Measurements from ENCODE around the gene DNAAF1. TPM values are rescaled to one million over a fixed set of nuclear protein-coding genes. Genes with fewer than 3 reads are reported as not detected.

The DNAAF1 gene
- total RNA-seq, 1 donor from 2014 or later = not detected

DNA sequence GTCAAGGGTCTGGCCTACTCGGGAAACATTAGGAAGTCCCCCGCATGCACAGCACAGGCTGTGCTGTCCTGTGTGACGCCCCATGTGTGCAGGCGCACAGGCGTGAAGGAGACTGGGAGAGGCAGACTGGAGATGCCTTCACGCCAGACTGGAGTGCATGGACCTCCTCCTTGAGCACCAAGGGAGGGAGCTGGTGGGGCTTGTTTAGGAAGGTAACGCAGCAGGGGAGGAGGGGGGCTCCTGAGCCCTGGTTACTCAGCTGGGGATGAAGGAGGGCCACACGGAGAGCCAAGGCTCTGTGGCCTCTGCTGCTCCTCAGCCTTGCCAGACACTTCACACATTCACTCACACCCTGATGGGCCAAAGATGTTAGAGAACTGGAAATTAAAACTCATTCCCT is 7.8 kb upstream of the DNAAF1 start:
- POLR2A ChIA-PET = no interaction called here

DNA sequence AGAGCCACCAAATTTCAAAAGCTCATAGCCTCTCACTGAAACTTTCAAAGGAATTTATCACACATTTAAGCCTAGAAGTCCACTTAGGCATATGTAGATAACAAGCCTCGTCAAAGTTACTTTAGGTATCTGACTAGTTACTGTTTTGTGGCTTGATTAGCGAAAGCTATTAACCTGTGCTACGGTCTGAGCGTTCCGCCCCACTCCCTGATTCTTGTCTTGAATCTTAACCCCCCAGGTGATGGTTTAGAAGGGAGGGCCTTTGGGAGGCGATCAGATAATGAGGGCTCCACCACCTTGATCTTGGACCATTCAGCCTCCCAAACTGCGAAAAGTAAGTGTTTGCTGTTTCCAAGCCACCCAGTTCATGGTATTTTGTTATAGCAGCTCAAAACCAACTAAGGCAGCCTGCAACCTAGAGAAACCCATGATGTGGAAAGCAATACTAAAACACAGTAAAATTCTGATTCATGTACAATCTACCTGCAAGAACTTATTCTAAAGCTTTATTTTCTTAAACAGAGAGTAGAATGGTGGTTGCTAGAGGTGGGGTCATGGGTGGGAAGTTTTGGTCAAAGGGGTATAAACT is 7.2 kb upstream of the DNAAF1 start:
- ATAC-seq (ENCODE audit: low read depth) = no peak
- TF ChIP-seq, protein P1, sequence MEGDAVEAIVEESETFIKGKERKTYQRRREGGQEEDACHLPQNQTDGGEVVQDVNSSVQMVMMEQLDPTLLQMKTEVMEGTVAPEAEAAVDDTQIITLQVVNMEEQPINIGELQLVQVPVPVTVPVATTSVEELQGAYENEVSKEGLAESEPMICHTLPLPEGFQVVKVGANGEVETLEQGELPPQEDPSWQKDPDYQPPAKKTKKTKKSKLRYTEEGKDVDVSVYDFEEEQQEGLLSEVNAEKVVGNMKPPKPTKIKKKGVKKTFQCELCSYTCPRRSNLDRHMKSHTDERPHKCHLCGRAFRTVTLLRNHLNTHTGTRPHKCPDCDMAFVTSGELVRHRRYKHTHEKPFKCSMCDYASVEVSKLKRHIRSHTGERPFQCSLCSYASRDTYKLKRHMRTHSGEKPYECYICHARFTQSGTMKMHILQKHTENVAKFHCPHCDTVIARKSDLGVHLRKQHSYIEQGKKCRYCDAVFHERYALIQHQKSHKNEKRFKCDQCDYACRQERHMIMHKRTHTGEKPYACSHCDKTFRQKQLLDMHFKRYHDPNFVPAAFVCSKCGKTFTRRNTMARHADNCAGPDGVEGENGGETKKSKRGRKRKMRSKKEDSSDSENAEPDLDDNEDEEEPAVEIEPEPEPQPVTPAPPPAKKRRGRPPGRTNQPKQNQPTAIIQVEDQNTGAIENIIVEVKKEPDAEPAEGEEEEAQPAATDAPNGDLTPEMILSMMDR (IDR thresholded peaks at IDR 0.05) = no peak
- no peak for DNase-seq
- ChIA-PET CTCF (no interaction called here), POLR2A (no interaction called here)
- H3K27me3 Mint-ChIP-seq = no peaks in the 10 kb centered on the region
- H3K9me3 Mint-ChIP-seq = no peaks in the 10 kb centered on the region
- intact Hi-C loops (cut with micrococcal nuclease) = no loop called here
- peaks cover 19% of the 10 kb centered on the region for H3K4me1 Mint-ChIP-seq
- no peak overlapping the region for H3K27ac Mint-ChIP-seq
- no peak overlapping the region for H3K4me3 Mint-ChIP-seq
- peaks cover 5% of the 10 kb centered on the region for H3K36me3 Mint-ChIP-seq (ENCODE audit: low read depth)

More for the DNA sequence above, 7.8 kb upstream of the DNAAF1 start:
- DNase-seq = no peak
- no peak overlapping the region for H3K4me3 Mint-ChIP-seq
- H3K27me3 Mint-ChIP-seq = no peaks in the 10 kb centered on the region
- H3K9me3 Mint-ChIP-seq = no peaks in the 10 kb centered on the region
- H3K27ac Mint-ChIP-seq = no peak overlapping the region
- peaks cover 24% of the 10 kb centered on the region for H3K4me1 Mint-ChIP-seq
- ATAC-seq (ENCODE audit: low read depth) = no peak
- CTCF ChIA-PET = no interaction called here
- intact Hi-C loops (cut with micrococcal nuclease) = no loop called here
- peaks cover 5% of the 10 kb centered on the region for H3K36me3 Mint-ChIP-seq (ENCODE audit: low read depth)
- TF ChIP-seq, protein P1 (IDR thresholded peaks at IDR 0.05) = no peak

DNA sequence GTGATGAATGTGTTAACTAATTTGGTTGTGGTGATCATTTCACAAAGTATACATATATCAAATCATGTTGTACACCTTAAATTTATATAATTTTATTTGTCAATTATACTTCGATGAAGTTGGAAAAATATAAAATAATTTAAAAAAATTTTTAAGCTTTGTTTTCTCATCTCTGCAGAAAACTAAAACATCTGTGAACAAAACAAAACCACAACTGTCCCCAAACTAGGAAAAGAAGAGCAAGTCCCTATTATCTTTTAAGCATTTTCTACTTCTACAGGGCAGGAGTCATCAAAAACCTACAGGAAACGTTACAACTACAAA is 6.6 kb upstream of the DNAAF1 start:
- TF ChIP-seq, protein P1 (IDR thresholded peaks at IDR 0.05) = no peak
- H3K27ac Mint-ChIP-seq = no peak overlapping the region
- DNase-seq (no peak), ATAC-seq (ENCODE audit: low read depth) (no peak)
- POLR2A ChIA-PET = no interaction called here
- H3K36me3 Mint-ChIP-seq (ENCODE audit: low read depth) = peaks cover 5% of the 10 kb centered on the region
- intact Hi-C loops (cut with micrococcal nuclease) = no loop called here
- CTCF ChIA-PET = no interaction called here
- H3K4me1 Mint-ChIP-seq = peaks cover 16% of the 10 kb centered on the region
- H3K4me3 Mint-ChIP-seq = no peak overlapping the region
- no peaks in the 10 kb centered on the region for H3K9me3 Mint-ChIP-seq
- H3K27me3 Mint-ChIP-seq = no peaks in the 10 kb centered on the region

DNA sequence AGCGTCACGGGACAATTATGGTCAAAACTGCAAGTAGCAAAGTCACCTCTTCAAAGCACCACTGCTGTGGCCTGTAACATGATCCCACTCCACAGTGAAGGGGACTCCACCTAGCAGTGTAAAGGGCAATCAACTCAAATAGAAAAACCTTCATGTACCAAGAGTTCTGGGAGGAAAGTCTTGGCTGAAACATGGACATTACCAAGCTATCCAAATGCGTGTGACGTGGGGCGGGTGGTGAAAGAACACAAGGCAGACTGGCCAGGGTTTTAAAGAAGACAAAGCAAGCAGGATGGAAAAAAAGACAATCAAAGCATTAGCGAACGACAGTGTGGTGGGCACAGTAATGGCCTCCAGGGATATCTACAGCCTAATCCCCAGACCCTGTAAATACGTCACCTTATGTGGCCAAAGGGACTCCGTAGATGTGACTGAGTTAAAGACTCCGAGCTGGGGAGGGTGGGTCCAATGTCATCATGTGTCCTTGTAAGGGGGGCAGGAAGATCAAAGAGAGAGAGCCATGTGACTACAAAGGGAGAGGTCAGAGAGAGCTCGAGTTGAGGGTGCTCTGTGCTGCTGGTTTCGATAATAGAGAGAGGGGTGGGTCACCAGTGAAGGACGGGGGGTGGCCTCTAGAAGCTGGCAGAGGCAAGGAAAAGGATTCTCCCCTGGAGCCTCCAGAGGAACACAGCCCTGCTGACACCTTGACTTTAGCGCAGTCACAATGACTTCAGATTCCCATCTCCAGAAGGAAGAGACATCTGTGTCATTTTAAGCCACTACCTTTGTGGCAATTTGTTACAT is 6.1 kb upstream of the DNAAF1 start:
- TF ChIP-seq, protein P1 (IDR thresholded peaks at IDR 0.05) = no peak
- intact Hi-C loops (cut with micrococcal nuclease) = no loop called here
- Mint-ChIP-seq H3K36me3 (ENCODE audit: low read depth) (peaks cover 5% of the 10 kb centered on the region), H3K27ac (no peak overlapping the region), H3K9me3 (no peaks in the 10 kb centered on the region), H3K4me3 (no peak overlapping the region), H3K4me1 (peaks cover 15% of the 10 kb centered on the region), H3K27me3 (no peaks in the 10 kb centered on the region)
- DNase-seq (no peak), ATAC-seq (ENCODE audit: low read depth) (no peak)
- CTCF ChIA-PET = no interaction called here
- POLR2A ChIA-PET = interaction anchor here (0.8 kb wide), 1 partner anchor 22 kb away, joined by 3 read pairs; the partner anchor contains the start of gene MBTPS1

DNA sequence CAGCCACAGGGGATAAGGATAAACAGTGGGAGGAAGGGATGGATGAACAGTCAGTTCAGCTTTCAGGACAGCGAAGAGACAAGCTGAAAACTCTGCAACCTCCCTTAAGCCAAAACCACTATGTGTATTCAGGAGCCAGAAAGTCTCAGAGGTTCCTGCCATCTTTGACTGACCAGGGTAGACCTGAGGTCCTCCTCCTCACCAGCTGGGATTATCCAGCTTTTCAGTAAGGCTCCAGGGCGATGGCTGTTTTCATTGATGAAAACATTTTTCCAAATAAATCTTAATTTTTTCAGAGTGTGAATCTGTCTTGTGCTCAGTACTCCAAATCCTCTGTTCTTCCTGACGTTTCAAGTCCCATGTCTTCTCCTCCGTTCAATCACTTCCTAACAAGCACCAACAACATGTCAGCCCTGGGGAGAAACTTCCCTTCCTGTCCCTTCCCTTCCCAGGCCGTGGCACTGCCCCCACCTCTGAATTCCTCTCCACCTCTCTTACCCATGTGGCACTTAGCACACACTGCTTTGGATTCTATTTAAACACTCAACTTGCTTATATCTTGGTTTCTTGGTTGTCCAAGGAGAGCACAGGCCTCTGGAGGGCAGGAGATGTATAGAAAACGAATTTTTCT is 5.4 kb upstream of the DNAAF1 start:
- H3K36me3 Mint-ChIP-seq (ENCODE audit: low read depth) = peaks cover 8% of the 10 kb centered on the region
- H3K27ac Mint-ChIP-seq = peak overlapping the region; percentile 16
- TF ChIP-seq, protein P1 (IDR thresholded peaks at IDR 0.05) = no peak
- ChIA-PET CTCF (no interaction called here), POLR2A (interaction anchor here (0.8 kb wide), 1 partner anchor 23 kb away, joined by 3 read pairs; the partner anchor contains the start of gene MBTPS1)
- intact Hi-C loops (cut with micrococcal nuclease) = no loop called here
- ATAC-seq (ENCODE audit: low read depth) (no peak), DNase-seq (no peak)
- no peaks in the 10 kb centered on the region for H3K9me3 Mint-ChIP-seq
- no peaks in the 10 kb centered on the region for H3K27me3 Mint-ChIP-seq
- H3K4me1 Mint-ChIP-seq = peaks cover 18% of the 10 kb centered on the region
- no peak overlapping the region for H3K4me3 Mint-ChIP-seq
